ENCODE measurements around the gene COL13A1. TPM values are rescaled to one million over a fixed set of nuclear protein-coding genes. Genes with fewer than 3 reads are reported as not detected.

Gene COL13A1
- 57.4 and 77.5 TPM in 2 replicates for total RNA-seq

DNA sequence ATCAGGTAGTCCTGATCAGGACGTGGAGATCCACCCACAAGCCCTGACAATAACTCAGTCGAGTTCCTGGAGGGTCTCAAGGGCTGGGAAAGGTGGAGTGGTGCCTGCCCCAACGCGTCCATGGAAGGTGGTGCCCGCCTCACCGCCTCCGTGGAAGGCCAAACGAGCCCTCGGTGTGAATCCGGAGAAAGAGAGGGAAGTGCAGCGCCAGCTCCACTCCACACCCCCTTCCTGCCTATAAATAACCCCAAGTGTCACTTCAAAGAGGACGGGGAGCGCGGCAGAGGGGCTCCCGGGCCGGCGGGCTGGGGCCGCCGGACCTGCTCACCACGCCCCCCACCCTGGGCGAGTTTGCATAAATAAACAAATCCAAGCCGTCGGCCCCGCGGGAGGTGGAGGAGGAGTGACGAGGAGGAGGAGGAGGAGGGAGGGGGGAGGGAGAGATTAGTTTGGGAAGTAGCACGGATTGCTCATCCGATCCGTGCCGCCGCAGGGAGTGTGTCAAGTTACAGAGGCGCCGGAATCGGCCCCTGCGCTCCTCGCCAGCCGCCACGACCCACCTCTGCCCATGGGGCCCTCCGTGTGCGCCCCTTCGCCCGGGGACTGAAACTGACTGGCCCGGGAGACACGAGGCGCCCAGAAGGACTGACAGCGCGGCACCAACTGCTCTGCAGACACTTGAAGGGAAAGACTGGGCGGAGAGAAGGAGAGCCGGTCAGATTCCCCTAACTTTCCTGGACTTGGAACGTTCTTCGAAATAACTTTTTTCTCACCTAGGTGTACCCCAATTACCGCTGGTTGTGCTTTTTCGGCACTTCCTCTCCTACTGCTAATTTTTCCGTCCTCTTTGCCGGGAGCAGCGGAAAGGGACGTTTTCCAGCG lies at the start of gene COL13A1:
COL13A1 (plus strand) TSS at position 473 of the 882 bp plus-strand sequence. CDS start 518 bp downstream, outside the sequence.

Other genes starting within 250 kb of the COL13A1 start
- gene NEUROG3, start 228.5 kb upstream of the COL13A1 start, total RNA-seq = not detected in 2 replicates
- gene FAM241B, start 171.7 kb upstream of the COL13A1 start, total RNA-seq = 0.30 and 0.73 TPM in 2 replicates